ENCODE data around the gene RSPO3. TPM values are rescaled to one million over a fixed set of nuclear protein-coding genes. Genes with fewer than 3 reads are reported as not detected.

The RSPO3 gene
- total RNA-seq, 1 experiment from 2014 or later, result not detected

- ChIA-PET POLR2A (ENCODE audit: unreplicated experiment) (no interaction called here), CTCF (no interaction called here)
- Histone ChIP-seq H3K79me2 (ENCODE audit: low read depth) (no peaks in the 10 kb centered on the region), H3K27ac (no peak overlapping the region), H3F3A (ENCODE audit: insufficient read depth, low read depth) (no peaks in the 10 kb centered on the region), H3K27me3 (ENCODE audit: insufficient read depth, low read depth) (no peaks in the 10 kb centered on the region), H3K9me2 (ENCODE audit: insufficient read depth) (0 out of 2 replicates have a peak, but pooled peaks cover 6% of the 10 kb centered on the region), H3K4me3 (no peak overlapping the region), H4K20me1 (ENCODE audit: insufficient read depth) (no peaks in the 10 kb centered on the region), H3K9me3 (ENCODE audit: insufficient read depth, low read depth) (no peaks in the 10 kb centered on the region), H2AFZ (no peak overlapping the region), H3K4me2 (no peak overlapping the region), H3K36me3 (ENCODE audit: low read depth) (no peaks in the 10 kb centered on the region), H3K4me1 (replicated peaks; ENCODE audit: insufficient read depth) (no peaks in the 10 kb centered on the region)
- TF ChIP-seq CTCF (conservative IDR thresholded peaks at IDR 0.05) (no peak), EZH2 (IDR thresholded peaks at IDR 0.05; ENCODE audit: low read depth) (no peak)
- no peak for DNase-seq
- intact Hi-C loops (cut with micrococcal nuclease; ENCODE audit: unreplicated experiment), result no loop called here
- no TSS peak for BruUV-seq (replicated peaks)
These were observed 15.7 kb downstream of the RSPO3 start for GRCh38 chr6:127134136-127134535.

- no peaks in the 10 kb centered on the region for H3K4me1 ChIP-seq (replicated peaks; ENCODE audit: insufficient read depth)
- H3K27me3 ChIP-seq (ENCODE audit: insufficient read depth, low read depth), result no peaks in the 10 kb centered on the region
- H3K79me2 ChIP-seq (ENCODE audit: low read depth), result no peaks in the 10 kb centered on the region
- CTCF ChIA-PET, result no interaction called here
- no peak for DNase-seq
- H3K36me3 ChIP-seq (ENCODE audit: low read depth), result no peaks in the 10 kb centered on the region
- no peaks in the 10 kb centered on the region for H4K20me1 ChIP-seq (ENCODE audit: insufficient read depth)
- POLR2A ChIA-PET (ENCODE audit: unreplicated experiment), result no interaction called here
- TF ChIP-seq EZH2 (IDR thresholded peaks at IDR 0.05; ENCODE audit: low read depth) (no peak), CTCF (conservative IDR thresholded peaks at IDR 0.05) (no peak)
- H3K9me2 ChIP-seq (ENCODE audit: insufficient read depth), result 0 out of 2 replicates have a peak, but pooled peaks cover 6% of the 10 kb centered on the region
- H3K27ac ChIP-seq, result no peak overlapping the region
- H2AFZ ChIP-seq, result no peak overlapping the region
- H3K9me3 ChIP-seq (ENCODE audit: insufficient read depth, low read depth), result no peaks in the 10 kb centered on the region
- no peak overlapping the region for H3K4me2 ChIP-seq
- intact Hi-C loops (cut with micrococcal nuclease; ENCODE audit: unreplicated experiment), result no loop called here
- H3K4me3 ChIP-seq, result no peak overlapping the region
- no peaks in the 10 kb centered on the region for H3F3A ChIP-seq (ENCODE audit: insufficient read depth, low read depth)
- no TSS peak for BruUV-seq (replicated peaks)
These were observed 18.3 kb downstream of the RSPO3 start for GRCh38 chr6:127136786-127137185.

GRCh38 chr6:127146932-127147331 lies 28.5 kb downstream of the RSPO3 start:
- Histone ChIP-seq H3K4me3 (no peak overlapping the region), H3K9me3 (ENCODE audit: insufficient read depth, low read depth) (no peaks in the 10 kb centered on the region), H3K79me2 (ENCODE audit: low read depth) (no peaks in the 10 kb centered on the region), H3F3A (ENCODE audit: insufficient read depth, low read depth) (no peaks in the 10 kb centered on the region), H3K9me2 (ENCODE audit: insufficient read depth) (no peaks in the 10 kb centered on the region), H4K20me1 (ENCODE audit: insufficient read depth) (no peaks in the 10 kb centered on the region), H3K4me1 (replicated peaks; ENCODE audit: insufficient read depth) (peaks cover 7% of the 10 kb centered on the region; the same call in 1 of the 2 replicates), H3K4me2 (peak overlapping the region; percentile 2; the same call in 1 of the 2 replicates), H3K27ac (no peak overlapping the region), H3K27me3 (ENCODE audit: insufficient read depth, low read depth) (no peaks in the 10 kb centered on the region), H2AFZ (no peak overlapping the region), H3K36me3 (ENCODE audit: low read depth) (no peaks in the 10 kb centered on the region)
- intact Hi-C loops (cut with micrococcal nuclease; ENCODE audit: unreplicated experiment), result no loop called here
- DNase-seq, result peak; percentile 1 to 27
- no peak for TF ChIP-seq EZH2 (IDR thresholded peaks at IDR 0.05; ENCODE audit: low read depth)
- TF ChIP-seq CTCF (conservative IDR thresholded peaks at IDR 0.05), result no peak
- BruUV-seq (replicated peaks), result no TSS peak
- CTCF ChIA-PET, result no interaction called here
- POLR2A ChIA-PET (ENCODE audit: unreplicated experiment), result no interaction called here
